ENCODE results near the gene UPF3A.

Gene UPF3A

GRCh38 chr13:114286808-114287207 lies 5.4 kb downstream of the UPF3A start:
- no peak overlapping the region for H3K4me3 ChIP-seq (replicated peaks; ENCODE audit: insufficient read depth, low read length)
- H3K27ac ChIP-seq (replicated peaks) = no peak overlapping the region
- no peak for TF ChIP-seq POLR2AphosphoS5 (IDR thresholded peaks at IDR 0.05; ENCODE audit: low read depth)
- no peak for TF ChIP-seq CTCF (IDR thresholded peaks at IDR 0.05; ENCODE audit: insufficient read depth, low read length)
- no peak for TF ChIP-seq SPI1 (IDR thresholded peaks at IDR 0.05; ENCODE audit: borderline replicate concordance, low read depth)
- no peak for TF ChIP-seq REST (IDR thresholded peaks at IDR 0.05; ENCODE audit: insufficient replicate concordance, low read depth)
- no peak for TF ChIP-seq GABPA (IDR thresholded peaks at IDR 0.05; ENCODE audit: low read depth)
- H3K27me3 ChIP-seq (ENCODE audit: insufficient read depth, poor library complexity, severe bottlenecking) = no peaks in the 10 kb centered on the region
- no peak for DNase-seq (ENCODE audit: low read depth in 1 of 2, low spot score in 1 of 2)

- TF ChIP-seq REST (IDR thresholded peaks at IDR 0.05; ENCODE audit: insufficient replicate concordance, low read depth) = no peak
- TF ChIP-seq GABPA (IDR thresholded peaks at IDR 0.05; ENCODE audit: low read depth) = no peak
- no peak for TF ChIP-seq POLR2AphosphoS5 (IDR thresholded peaks at IDR 0.05; ENCODE audit: low read depth)
- no peak for TF ChIP-seq SPI1 (IDR thresholded peaks at IDR 0.05; ENCODE audit: borderline replicate concordance, low read depth)
- TF ChIP-seq CTCF (IDR thresholded peaks at IDR 0.05; ENCODE audit: insufficient read depth, low read length) = no peak
- Histone ChIP-seq H3K27ac (replicated peaks) (no peak overlapping the region), H3K27me3 (ENCODE audit: insufficient read depth, poor library complexity, severe bottlenecking) (no peaks in the 10 kb centered on the region), H3K4me3 (replicated peaks; ENCODE audit: insufficient read depth, low read length) (no peak overlapping the region)
- DNase-seq (ENCODE audit: low read depth in 1 of 2, low spot score in 1 of 2) = no peak
These were observed 6.8 kb downstream of the UPF3A start for GRCh38 chr13:114288157-114288591.

GRCh38 chr13:114296448-114296847 lies 15.0 kb downstream of the UPF3A start:
- H3K4me3 ChIP-seq (replicated peaks; ENCODE audit: insufficient read depth, low read length) = no peak overlapping the region
- DNase-seq (ENCODE audit: low read depth in 1 of 2, low spot score in 1 of 2) = no peak
- no peak overlapping the region for H3K27ac ChIP-seq (replicated peaks)

More at GRCh38 chr13:114296448-114296847, 15.0 kb downstream of the UPF3A start:
- H3K27me3 ChIP-seq (ENCODE audit: insufficient read depth, poor library complexity, severe bottlenecking) = no peaks in the 10 kb centered on the region
- TF ChIP-seq CTCF (IDR thresholded peaks at IDR 0.05; ENCODE audit: insufficient read depth, low read length) = no peak
- no peak for TF ChIP-seq REST (IDR thresholded peaks at IDR 0.05; ENCODE audit: insufficient replicate concordance, low read depth)
- TF ChIP-seq POLR2AphosphoS5 (IDR thresholded peaks at IDR 0.05; ENCODE audit: low read depth) = no peak
- TF ChIP-seq SPI1 (IDR thresholded peaks at IDR 0.05; ENCODE audit: borderline replicate concordance, low read depth) = no peak
- no peak for TF ChIP-seq GABPA (IDR thresholded peaks at IDR 0.05; ENCODE audit: low read depth)

All from HL-60 (cell line).